Erythroblast (primary cell): ENCODE data around the gene CTNND2.
"Not testable (repeated sequence)": the region's sequence is repeated elsewhere in the genome, so short reads cannot be mapped to it uniquely, and the experiment has no call there.

Experiments
- DNase-seq, 2 experiments: peaks; one replicate each; lab custom pipeline; 2025; lab: John Stamatoyannopoulos, UW
- GATA1 ChIP-seq: IDR thresholded peaks from 2 replicates; pipeline ENCODE4 v1.6.1; 2011; ENCODE audit warnings: low read depth, mild to moderate bottlenecking, control low read depth, low read length, moderate library complexity
- POLR2A ChIP-seq: IDR thresholded peaks from 2 replicates; pipeline ENCODE4 v1.6.1; 2011; ENCODE audit warnings: mild to moderate bottlenecking, low read length

The CTNND2 gene

GRCh38 chr5:11010429-11011210 is 893.6 kb downstream of the CTNND2 start:
- no peak for DNase-seq
- no peak for TF ChIP-seq POLR2A
- no peak for TF ChIP-seq GATA1

DNA sequence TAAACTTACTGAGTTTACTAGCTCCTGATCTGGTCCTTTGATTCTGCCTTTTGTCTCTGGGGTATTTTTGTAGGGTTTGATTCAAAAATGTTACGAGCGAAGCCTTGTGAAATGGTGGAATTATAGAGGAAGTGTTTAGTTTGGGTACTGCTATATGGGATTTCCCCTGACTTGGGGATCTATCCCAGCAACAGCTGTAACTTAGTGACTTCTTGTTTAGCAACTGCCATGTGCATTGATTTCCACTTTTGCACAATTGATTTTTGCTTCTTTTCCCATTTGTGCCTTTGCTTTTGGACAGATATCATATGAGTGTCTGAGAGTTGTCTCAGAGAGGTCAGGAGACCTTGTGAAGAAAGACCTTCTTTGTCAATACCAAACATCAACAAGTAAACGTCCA is 894.7 kb downstream of the CTNND2 start:
- TF ChIP-seq POLR2A (no peak), GATA1 (no peak)

GRCh38 chr5:11007269-11007870 is 896.9 kb downstream of the CTNND2 start:
- TF ChIP-seq GATA1 = no peak
- no peak for TF ChIP-seq POLR2A
- DNase-seq = no peak

More for the DNA sequence above, 894.7 kb downstream of the CTNND2 start:
- no peak for DNase-seq

- DNase-seq = not testable (repeated sequence)
Measured at GRCh38 chr5:11004523-11004922, 899.7 kb downstream of the CTNND2 start.

DNA sequence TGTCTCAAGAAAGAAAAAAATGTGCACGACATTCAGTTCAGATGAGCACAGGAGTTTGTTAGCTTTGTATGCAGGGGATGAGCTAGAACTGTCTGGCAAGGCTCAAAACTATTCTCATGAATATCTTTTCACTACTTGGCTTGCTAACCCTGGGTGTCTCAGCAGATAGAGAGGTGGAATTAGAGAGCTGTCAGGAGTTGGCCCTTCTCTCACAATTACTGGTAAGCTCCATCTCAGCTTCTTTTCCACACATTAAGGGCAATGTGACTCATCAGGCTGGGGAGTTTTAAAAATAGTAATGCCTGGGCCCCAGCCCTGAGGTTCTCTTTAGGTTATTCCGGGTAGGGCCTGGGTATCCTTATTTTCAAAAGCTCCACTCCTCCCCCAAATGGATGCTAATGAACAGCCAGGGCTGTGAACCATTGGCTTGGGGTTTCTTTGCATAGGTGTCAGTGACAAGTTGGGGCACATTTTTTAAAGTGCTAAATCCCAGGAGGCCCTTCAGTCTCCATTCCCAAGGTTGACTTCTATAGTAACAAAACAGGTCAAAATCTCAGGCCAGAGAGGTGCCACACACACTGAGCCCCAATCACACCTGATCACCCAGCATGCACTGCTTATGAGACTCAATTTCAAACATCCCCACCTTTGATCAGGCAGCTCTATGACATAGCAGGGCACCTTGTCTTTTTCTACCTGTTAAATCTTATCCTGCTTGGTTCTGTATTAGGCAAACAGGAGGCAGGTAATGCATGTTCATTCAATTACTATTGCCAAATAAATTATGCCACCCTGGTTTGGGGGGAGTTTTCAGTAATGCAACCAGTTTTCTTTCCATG is 903.5 kb downstream of the CTNND2 start:
- no peak for TF ChIP-seq GATA1
- no peak for TF ChIP-seq POLR2A
- no peak for DNase-seq

- TF ChIP-seq GATA1 = no peak
- TF ChIP-seq POLR2A = no peak
- DNase-seq = no peak
Measured at GRCh38 chr5:10999714-11000113, 904.5 kb downstream of the CTNND2 start.

DNA sequence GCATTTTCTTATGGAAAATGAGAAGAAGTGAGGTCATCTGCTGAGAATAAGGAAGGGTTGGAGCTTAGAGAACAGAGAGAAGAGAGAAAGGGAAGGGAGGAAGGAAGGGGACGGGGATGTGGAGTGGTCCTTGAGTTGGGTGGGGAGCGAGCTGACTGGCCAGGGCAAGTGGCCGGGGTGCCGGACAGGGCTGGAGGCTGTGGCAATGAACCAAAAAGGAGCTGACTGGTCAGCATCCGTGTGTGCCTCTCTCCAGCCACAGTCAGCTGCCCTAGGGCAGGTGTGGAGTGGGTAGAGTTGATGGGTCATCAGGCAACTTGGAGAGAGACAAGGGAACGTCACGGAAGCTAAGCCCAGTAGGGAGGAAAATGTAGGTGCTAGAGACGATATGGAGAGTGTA is 908.4 kb downstream of the CTNND2 start:
- DNase-seq = no peak
- TF ChIP-seq POLR2A (no peak), GATA1 (no peak)

GRCh38 chr5:10994091-10994986 is 909.9 kb downstream of the CTNND2 start:
- TF ChIP-seq POLR2A (no peak), GATA1 (no peak)
- no peak for DNase-seq

DNA sequence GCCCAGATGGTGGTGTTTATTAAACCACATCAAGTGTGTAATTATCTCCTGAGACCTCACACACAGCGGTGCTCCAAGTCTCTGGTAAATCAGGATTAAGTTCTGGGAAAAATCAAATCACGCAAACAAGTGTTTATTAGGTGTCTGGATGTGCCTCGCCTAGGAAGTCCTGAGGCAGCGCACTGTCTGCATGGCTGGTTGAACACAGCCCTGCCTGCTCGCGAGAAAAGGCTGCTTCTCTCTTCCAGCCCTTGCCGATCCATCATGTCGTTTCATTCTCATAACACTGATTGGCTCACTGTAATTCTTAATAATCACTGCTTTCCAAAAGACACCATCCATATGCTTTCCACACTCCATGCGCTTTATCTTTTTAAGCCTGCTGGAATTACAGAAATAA is 913.6 kb downstream of the CTNND2 start:
- TF ChIP-seq GATA1 = no peak
- no peak for TF ChIP-seq POLR2A
- DNase-seq = no peak

DNA sequence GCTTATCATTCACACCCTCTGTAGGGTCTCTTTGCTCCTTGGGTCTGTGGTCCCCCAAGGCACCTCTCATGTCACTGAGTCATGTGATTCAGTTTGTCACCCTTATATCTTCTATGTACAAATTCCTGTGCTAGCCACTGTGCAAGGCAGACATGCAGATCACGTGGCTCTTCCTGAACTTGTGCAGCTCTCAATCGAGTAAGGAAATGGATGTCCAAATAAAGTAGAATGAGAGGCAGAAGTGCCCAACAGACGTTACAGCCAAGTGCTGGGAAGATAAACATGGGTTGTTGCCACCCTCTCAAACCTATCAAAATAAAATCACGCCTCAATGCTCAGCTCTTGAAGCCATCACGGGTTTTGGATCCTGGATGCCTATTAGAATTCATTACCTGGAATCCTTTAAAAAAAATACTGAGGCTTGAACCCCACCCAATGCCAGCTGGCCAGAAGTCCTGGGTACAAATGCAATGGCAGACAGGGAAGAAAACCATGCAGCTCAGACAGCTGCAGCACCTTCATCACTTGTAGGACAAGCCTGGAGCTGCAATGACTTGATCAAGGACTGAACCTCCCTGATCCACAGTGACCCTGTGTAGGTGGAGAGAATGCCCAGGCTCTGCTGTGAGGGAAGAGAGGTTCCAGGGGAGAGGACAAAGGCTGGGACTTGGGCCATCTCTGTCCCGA is 914.5 kb downstream of the CTNND2 start:
- no peak for DNase-seq
- TF ChIP-seq GATA1 (no peak), POLR2A (no peak)

DNA sequence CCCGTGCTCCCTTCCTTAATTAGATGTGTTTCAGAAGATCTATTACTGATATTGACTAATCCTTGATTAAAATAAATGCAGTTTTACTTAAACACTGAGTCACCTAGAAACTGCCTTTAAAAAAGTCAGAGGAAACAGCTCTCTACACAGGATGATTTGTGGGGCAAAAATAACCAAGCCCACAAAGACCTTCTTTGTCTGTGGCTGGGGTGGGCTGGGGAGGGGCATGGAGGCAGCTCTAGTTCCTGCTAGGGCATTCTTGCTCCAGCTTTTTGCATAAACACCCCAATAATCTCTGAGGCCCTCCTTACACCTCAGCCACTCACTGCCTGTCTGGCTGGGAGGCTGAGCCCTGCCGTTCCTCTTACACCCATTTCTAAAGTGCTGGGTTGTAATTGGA is 915.6 kb downstream of the CTNND2 start:
- DNase-seq = no peak
- TF ChIP-seq GATA1 (no peak), POLR2A (no peak)

DNA sequence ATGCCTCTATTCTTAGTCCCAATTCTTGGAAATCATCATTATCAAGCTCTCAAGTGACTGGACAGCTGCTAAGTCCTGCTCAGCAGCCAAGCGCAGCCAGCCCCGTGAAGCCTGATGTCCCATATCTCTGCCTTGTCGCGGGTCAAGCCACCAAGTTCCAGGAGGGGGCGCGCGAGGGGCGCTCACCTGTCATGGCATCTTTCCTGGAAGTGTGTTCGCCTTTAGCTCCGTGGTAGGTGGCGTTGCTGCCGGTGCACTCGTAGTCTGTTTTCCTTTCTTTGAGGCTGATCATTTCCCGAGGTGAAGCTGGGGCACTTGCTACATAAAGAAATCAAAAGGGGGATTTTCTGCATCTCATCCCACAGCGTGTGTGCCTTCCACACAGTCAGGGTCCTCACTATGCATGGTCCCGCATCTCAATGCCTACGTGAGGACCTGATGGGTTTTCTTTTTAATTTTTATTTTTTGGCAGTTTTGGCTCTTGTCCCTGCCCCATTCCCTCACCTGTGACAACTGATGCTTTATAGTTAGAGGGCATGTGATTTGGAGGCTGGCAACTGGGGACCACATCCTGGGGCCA is 916.2 kb downstream of the CTNND2 start:
- DNase-seq = peak; percentile 46 to 67
- TF ChIP-seq POLR2A (no peak), GATA1 (no peak)
